Hepatocyte (in vitro differentiated cells): ENCODE results near the gene CPNE1. TPM values are rescaled to one million over a fixed set of nuclear protein-coding genes. Genes with fewer than 3 reads are reported as not detected.

ENCODE experiments used
- DNase-seq: peaks from one replicate; pipeline ENCODE4 v3.0.0-alpha.2; 2016; ENCODE audit warnings: low spot score
- H2AFZ ChIP-seq: fragments of 200-600 bp; sonication (generic); 2 replicates; pipeline ENCODE4 v1.6.0; 2016; ENCODE audit warnings: antibody characterized with exemption, mild to moderate bottlenecking
- H3K27ac ChIP-seq: fragments of 200-600 bp; sonication (generic); 2 replicates; pipeline ENCODE4 v1.5.1; 2016; ENCODE audit warnings: mild to moderate bottlenecking
- H3K27me3 ChIP-seq: fragments of 200-600 bp; sonication (generic); 2 replicates; pipeline ENCODE4 v1.6.1; 2016
- H3K36me3 ChIP-seq: fragments of 200-600 bp; sonication (generic); replicated peaks from 2 replicates; pipeline ENCODE4 v1.5.1; 2016; ENCODE audit warnings: low read depth; ENCODE audit not compliant: insufficient read depth
- H3K4me1 ChIP-seq: fragments of 200-600 bp; sonication (generic); 2 replicates; pipeline ENCODE4 v1.5.1; 2016; ENCODE audit warnings: mild to moderate bottlenecking, moderate library complexity; ENCODE audit not compliant: insufficient read depth
- H3K4me2 ChIP-seq: fragments of 200-600 bp; sonication (generic); 2 replicates; pipeline ENCODE4 v1.6.0; 2016
- H3K4me3 ChIP-seq: fragments of 200-600 bp; sonication (generic); 2 replicates; pipeline ENCODE4 v1.5.1; 2016; ENCODE audit warnings: mild to moderate bottlenecking
- H3K79me2 ChIP-seq: fragments of 200-600 bp; sonication (generic); 2 replicates; pipeline ENCODE4 v1.6.0; 2017; ENCODE audit warnings: mild to moderate bottlenecking
- H3K9me2 ChIP-seq: fragments of 200-600 bp; sonication (generic); replicated peaks from 2 replicates; pipeline ENCODE4 v1.6.0; 2017; ENCODE audit warnings: mild to moderate bottlenecking; ENCODE audit not compliant: insufficient read depth
- H3K9me3 ChIP-seq: fragments of 200-600 bp; sonication (generic); 2 replicates; pipeline ENCODE4 v1.5.1; 2016; ENCODE audit warnings: low read depth, mild to moderate bottlenecking
- H4K20me1 ChIP-seq: fragments of 200-600 bp; sonication (generic); 2 replicates; pipeline ENCODE4 v1.6.0; 2016; ENCODE audit warnings: mild to moderate bottlenecking; ENCODE audit not compliant: insufficient read depth, poor library complexity, severe bottlenecking
- EZH2 ChIP-seq: fragments of 200-600 bp; sonication (generic); IDR thresholded peaks from 2 replicates; pipeline ENCODE4 v1.6.1; 2016; ENCODE audit warnings: antibody characterized with exemption, mild to moderate bottlenecking, borderline replicate concordance
- EZH2phosphoT487 ChIP-seq: fragments of 200-600 bp; sonication (generic); IDR thresholded peaks from one replicate; pipeline ENCODE4 v1.6.1; 2018; ENCODE audit warnings: antibody characterized with exemption, mild to moderate bottlenecking, low read depth, moderate library complexity; ENCODE audit not compliant: unreplicated experiment, severe bottlenecking
- WGBS: methylation state at CpG from one replicate; pipeline ENCODE4 v1.1.6; 2016; ENCODE audit warnings: low lambda C conversion rate; ENCODE audit errors: missing lambda C conversion rate; 5-methylcytosine and 5-hydroxymethylcytosine counted together
- polyA plus RNA-seq: library from polyadenylated mRNA; unstranded; fragments of >200 nt; fragmentation: Nextera tagmentation; extraction: Ambion mirVana; gene quantifications from 2 replicates; pipeline ENCODE4 v1.2.1, GENCODE V29; 2016
- total RNA-seq: library from RNA; depleted of rRNA; stranded (reverse); fragments of >200 nt; gene quantifications from 2 replicates; pipeline ENCODE4 v1.2.3, GENCODE V29; 2014
- TF ChIP-seq, protein P1 (sequence below): fragments of 200-600 bp; sonication (generic); IDR thresholded peaks from 2 replicates; pipeline ENCODE4 v1.5.1; 2016; ENCODE audit warnings: antibody characterized with exemption, mild to moderate bottlenecking; ENCODE audit not compliant: poor library complexity

Gene CPNE1
- total and polyA plus RNA-seq, 2 experiments from 2014 or later, result 68.9 to 93.4 TPM

DNA sequence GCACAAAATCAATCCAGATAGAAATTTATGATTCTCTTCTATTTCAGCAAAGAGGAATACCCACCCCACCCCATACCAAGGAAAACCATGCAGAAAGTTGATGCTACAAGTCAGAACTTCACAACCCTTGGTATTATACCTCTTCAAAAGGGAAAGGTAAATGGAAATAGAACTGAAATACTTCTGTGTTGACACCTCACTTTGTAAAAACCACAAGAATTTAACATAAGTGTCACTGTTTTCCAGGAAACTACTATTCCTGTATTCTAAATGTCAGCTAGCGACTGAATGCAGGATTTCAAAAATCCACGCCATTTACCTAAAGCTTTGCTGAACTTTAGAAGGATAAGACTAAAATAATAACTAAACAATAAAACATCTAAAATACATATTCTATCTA lies 3.6 kb downstream of the CPNE1 start:
- Histone ChIP-seq H4K20me1 (peaks cover 78% of the 10 kb centered on the region), H3K9me2 (no peaks in the 10 kb centered on the region), H3K27me3 (no peaks in the 10 kb centered on the region), H3K4me3 (no peak overlapping the region), H2AFZ (no peak overlapping the region), H3K4me2 (peak overlapping the region; percentile 97), H3K79me2 (peaks cover 86% of the 10 kb centered on the region), H3K9me3 (no peaks in the 10 kb centered on the region), H3K36me3 (no peaks in the 10 kb centered on the region), H3K27ac (peak overlapping the region; percentile 2), H3K4me1 (peaks cover 30% of the 10 kb centered on the region)
- 79% methylated on average over 2 of the region's 2 CpGs for WGBS
- no peak for DNase-seq
- TF ChIP-seq EZH2phosphoT487 (no peak), EZH2 (no peak)
- TF ChIP-seq, protein P1, sequence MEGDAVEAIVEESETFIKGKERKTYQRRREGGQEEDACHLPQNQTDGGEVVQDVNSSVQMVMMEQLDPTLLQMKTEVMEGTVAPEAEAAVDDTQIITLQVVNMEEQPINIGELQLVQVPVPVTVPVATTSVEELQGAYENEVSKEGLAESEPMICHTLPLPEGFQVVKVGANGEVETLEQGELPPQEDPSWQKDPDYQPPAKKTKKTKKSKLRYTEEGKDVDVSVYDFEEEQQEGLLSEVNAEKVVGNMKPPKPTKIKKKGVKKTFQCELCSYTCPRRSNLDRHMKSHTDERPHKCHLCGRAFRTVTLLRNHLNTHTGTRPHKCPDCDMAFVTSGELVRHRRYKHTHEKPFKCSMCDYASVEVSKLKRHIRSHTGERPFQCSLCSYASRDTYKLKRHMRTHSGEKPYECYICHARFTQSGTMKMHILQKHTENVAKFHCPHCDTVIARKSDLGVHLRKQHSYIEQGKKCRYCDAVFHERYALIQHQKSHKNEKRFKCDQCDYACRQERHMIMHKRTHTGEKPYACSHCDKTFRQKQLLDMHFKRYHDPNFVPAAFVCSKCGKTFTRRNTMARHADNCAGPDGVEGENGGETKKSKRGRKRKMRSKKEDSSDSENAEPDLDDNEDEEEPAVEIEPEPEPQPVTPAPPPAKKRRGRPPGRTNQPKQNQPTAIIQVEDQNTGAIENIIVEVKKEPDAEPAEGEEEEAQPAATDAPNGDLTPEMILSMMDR, result no peak

DNA sequence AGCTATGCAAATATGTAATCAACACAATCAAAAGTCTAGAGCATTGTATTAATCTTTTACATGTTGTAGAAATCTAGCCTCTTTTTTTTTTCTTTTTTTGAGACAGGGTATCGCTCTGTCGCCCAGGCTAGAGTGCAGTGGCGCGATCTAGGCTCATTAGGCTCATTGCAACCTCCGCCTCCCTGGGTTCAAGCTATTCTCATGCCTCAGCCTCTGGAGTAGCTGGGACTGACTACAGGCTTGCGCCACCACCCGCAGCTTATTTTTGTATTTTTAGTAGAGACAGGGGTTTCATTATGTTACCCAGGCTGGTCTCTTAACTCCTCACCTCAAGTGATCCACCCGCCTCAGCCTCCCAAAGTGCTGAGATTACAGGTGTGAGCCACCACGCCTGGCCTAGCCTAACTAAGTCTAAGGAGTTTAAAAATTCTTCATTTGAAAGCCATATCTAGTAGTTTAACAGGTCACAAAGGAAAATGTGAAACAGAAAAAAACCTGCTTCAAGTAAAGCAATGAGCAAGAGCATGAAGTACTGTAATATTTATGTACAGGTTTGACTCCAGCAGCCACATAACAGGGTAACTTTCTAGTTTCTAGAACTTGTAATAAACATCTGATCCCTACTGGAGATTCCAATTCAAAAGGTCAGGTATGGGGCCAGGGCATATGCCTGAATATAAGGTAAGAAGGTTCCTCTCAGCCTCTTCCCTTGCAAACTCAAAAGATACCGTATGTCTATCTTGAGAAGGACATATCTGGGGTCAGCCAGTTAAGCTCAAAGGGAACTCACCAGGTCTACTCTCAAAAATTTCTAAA lies 4.4 kb downstream of the CPNE1 start:
- Histone ChIP-seq H3K9me2 (no peaks in the 10 kb centered on the region), H3K27ac (peak overlapping the region; percentile 2), H3K79me2 (peaks cover 93% of the 10 kb centered on the region), H4K20me1 (peaks cover 85% of the 10 kb centered on the region), H3K9me3 (no peaks in the 10 kb centered on the region), H3K27me3 (no peaks in the 10 kb centered on the region), H3K4me3 (no peak overlapping the region), H3K36me3 (no peaks in the 10 kb centered on the region), H2AFZ (no peak overlapping the region), H3K4me1 (peaks cover 30% of the 10 kb centered on the region), H3K4me2 (peak overlapping the region; percentile 97)
- WGBS, result 96% methylated on average over 10 of the region's 10 CpGs
- DNase-seq, result no peak
- TF ChIP-seq EZH2, result no peak
- TF ChIP-seq, protein P1, result no peak
- no peak for TF ChIP-seq EZH2phosphoT487

DNA sequence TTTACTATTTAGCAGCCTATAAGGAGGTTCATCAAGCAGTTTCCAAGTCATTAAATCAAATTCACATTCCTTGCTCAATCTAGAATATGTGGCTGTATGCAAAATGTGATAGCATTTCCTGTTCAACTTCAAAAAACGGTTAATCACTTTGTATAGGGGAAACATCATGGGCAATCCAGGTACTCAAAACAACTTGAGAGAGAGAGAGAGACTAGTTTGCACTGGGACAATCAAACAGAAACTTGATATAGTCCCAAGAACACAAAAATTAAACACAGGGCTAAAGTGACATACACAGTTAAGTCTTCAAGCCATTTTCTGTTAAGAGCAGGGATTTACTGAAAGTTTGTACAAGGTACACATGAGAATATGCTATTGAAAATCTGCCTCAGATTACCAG lies 7.4 kb downstream of the CPNE1 start:
- H3K4me3 ChIP-seq, result no peak overlapping the region
- H4K20me1 ChIP-seq, result peaks cover 100% of the 10 kb centered on the region
- H3K4me1 ChIP-seq, result peaks cover 30% of the 10 kb centered on the region
- TF ChIP-seq EZH2phosphoT487, result no peak
- no peak for TF ChIP-seq EZH2
- H2AFZ ChIP-seq, result no peak overlapping the region
- no peaks in the 10 kb centered on the region for H3K9me2 ChIP-seq
- no peaks in the 10 kb centered on the region for H3K36me3 ChIP-seq
- H3K27ac ChIP-seq, result no peak overlapping the region
- no peaks in the 10 kb centered on the region for H3K9me3 ChIP-seq
- WGBS, result 55% methylated on average over 1 of the region's 1 CpG
- no peaks in the 10 kb centered on the region for H3K27me3 ChIP-seq
- H3K4me2 ChIP-seq, result no peak overlapping the region
- no peak for DNase-seq
- H3K79me2 ChIP-seq, result peaks cover 100% of the 10 kb centered on the region

DNA sequence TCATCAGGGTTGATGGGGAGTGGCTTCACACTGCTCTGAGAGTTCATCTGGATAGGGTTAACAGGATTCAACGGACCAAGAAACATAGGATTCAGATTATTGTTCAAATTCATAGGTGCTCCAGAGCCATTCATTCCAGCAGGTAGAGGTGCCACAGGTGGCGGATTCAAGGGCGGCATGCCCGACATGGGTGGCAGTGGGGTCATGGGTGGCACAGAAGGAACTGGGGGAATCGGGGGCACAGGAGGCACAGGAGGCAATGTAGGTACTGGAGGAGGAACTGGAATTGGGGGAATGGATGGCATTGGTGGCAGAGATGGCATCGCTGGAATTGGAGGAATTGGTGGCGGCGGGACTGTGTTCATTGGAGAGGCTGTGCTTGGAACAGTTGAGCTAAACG lies 10.3 kb downstream of the CPNE1 start:
- 98% methylated on average over 9 of the region's 9 CpGs for WGBS
- peaks cover 97% of the 10 kb centered on the region for H4K20me1 ChIP-seq
- H3K27ac ChIP-seq, result no peak overlapping the region
- H3K27me3 ChIP-seq, result no peaks in the 10 kb centered on the region
- H3K4me3 ChIP-seq, result no peak overlapping the region
- DNase-seq, result no peak
- no peaks in the 10 kb centered on the region for H3K36me3 ChIP-seq
- H3K9me2 ChIP-seq, result no peaks in the 10 kb centered on the region
- no peak for TF ChIP-seq EZH2
- TF ChIP-seq EZH2phosphoT487, result no peak
- TF ChIP-seq, protein P1, result no peak
- peaks cover 25% of the 10 kb centered on the region for H3K4me1 ChIP-seq
- H3K79me2 ChIP-seq, result peaks cover 100% of the 10 kb centered on the region
- no peak overlapping the region for H2AFZ ChIP-seq
- no peak overlapping the region for H3K4me2 ChIP-seq
- H3K9me3 ChIP-seq, result no peaks in the 10 kb centered on the region
